Parathyroid adenoma (tissue), 2 donors: Measurements from ENCODE around the gene WSCD2.

Experiments used
- H2AFZ ChIP-seq: fragments of 300-600 bp; sonication (generic); one replicate; pipeline ENCODE4 v1.7.0; 2017; ENCODE audit warnings: antibody characterized with exemption, mild to moderate bottlenecking
- H3K27ac ChIP-seq: fragments of 300-600 bp; sonication (generic); one replicate; pipeline ENCODE4 v1.7.0; 2017
- H3K27me3 ChIP-seq: fragments of 300-600 bp; sonication (generic); one replicate; pipeline ENCODE4 v1.7.0; 2017; ENCODE audit warnings: low read length; ENCODE audit not compliant: control insufficient read depth, insufficient read depth
- H3K36me3 ChIP-seq: fragments of 300-600 bp; sonication (generic); one replicate; pipeline ENCODE4 v1.7.0; 2017; ENCODE audit warnings: low read length; ENCODE audit not compliant: control insufficient read depth, insufficient read depth
- H3K4me1 ChIP-seq: fragments of 300-600 bp; sonication (generic); one replicate; pipeline ENCODE4 v1.7.0; 2017; ENCODE audit warnings: control low read depth
- H3K4me2 ChIP-seq: fragments of 300-600 bp; sonication (generic); one replicate; pipeline ENCODE4 v1.7.0; 2017; ENCODE audit warnings: low read length
- H3K4me3 ChIP-seq: fragments of 300-600 bp; sonication (generic); one replicate; pipeline ENCODE4 v1.7.0; 2017; ENCODE audit warnings: low read depth, low read length
- H3K79me2 ChIP-seq: fragments of 300-600 bp; sonication (generic); one replicate; pipeline ENCODE4 v1.7.0; 2017; ENCODE audit warnings: control low read depth
- H3K9ac ChIP-seq: fragments of 300-600 bp; sonication (generic); one replicate; pipeline ENCODE4 v1.7.0; 2017; ENCODE audit warnings: mild to moderate bottlenecking
- H3K9me3 ChIP-seq: fragments of 300-600 bp; sonication (generic); one replicate; pipeline ENCODE4 v1.7.0; 2017; ENCODE audit warnings: low read length; ENCODE audit not compliant: control insufficient read depth
- TF ChIP-seq, protein P1 (sequence below): fragments of 300-600 bp; sonication (generic); IDR thresholded peaks from one replicate; pipeline ENCODE4 v1.7.0; 2017; ENCODE audit warnings: antibody characterized with exemption, mild to moderate bottlenecking
- donor health status: primary hyperparathyroidism.

Gene WSCD2

DNA sequence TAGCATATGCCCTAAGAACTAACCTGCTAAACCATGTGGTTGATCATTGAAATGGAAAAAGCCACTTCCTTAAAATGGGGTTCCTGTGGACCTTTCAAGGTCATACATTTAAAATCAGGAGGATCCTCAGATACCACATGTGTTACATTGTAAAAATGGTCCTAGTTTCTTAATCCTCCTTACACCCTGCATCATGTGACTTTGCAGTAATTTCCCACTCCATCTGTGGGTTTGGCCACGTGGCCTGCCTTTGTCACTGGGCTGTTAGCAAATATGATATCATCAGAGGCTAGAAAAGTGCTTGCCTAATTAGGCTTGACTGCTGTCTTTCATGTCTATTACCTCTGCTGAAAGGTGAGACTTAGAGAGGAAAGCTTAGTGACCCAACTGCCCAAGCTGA is 139.3 kb downstream of the WSCD2 start:
- no peaks in the 10 kb centered on the region for H3K9me3 ChIP-seq
- TF ChIP-seq, protein P1, sequence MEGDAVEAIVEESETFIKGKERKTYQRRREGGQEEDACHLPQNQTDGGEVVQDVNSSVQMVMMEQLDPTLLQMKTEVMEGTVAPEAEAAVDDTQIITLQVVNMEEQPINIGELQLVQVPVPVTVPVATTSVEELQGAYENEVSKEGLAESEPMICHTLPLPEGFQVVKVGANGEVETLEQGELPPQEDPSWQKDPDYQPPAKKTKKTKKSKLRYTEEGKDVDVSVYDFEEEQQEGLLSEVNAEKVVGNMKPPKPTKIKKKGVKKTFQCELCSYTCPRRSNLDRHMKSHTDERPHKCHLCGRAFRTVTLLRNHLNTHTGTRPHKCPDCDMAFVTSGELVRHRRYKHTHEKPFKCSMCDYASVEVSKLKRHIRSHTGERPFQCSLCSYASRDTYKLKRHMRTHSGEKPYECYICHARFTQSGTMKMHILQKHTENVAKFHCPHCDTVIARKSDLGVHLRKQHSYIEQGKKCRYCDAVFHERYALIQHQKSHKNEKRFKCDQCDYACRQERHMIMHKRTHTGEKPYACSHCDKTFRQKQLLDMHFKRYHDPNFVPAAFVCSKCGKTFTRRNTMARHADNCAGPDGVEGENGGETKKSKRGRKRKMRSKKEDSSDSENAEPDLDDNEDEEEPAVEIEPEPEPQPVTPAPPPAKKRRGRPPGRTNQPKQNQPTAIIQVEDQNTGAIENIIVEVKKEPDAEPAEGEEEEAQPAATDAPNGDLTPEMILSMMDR, result no peak
- H2AFZ ChIP-seq, result no peak overlapping the region
- no peak overlapping the region for H3K9ac ChIP-seq
- no peak overlapping the region for H3K27ac ChIP-seq
- no peak overlapping the region for H3K4me3 ChIP-seq
- H3K4me2 ChIP-seq, result no peak overlapping the region
- no peaks in the 10 kb centered on the region for H3K36me3 ChIP-seq
- no peaks in the 10 kb centered on the region for H3K27me3 ChIP-seq
- H3K4me1 ChIP-seq, result no peaks in the 10 kb centered on the region
- H3K79me2 ChIP-seq, result no peaks in the 10 kb centered on the region

DNA sequence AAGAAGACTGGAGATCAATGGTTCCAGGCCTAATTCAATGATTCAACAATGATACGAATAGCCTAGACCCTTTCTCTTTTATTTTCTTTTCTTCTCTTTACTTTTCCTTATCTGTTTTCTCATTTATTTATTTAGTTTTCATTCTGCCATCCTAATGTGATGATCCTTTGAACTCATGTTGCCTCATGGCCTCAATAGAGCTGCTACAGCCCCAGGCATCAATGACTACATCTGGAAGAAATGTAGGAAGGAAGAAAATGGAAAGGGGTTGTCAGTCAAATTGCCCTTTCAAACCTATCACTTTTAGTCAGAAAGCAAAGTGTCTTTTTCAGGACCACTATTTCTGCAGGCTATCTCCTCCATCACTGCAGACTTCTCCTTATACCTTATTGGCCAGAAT is 140.1 kb downstream of the WSCD2 start:
- Histone ChIP-seq H3K27me3 (no peaks in the 10 kb centered on the region), H3K27ac (no peak overlapping the region), H3K9ac (no peak overlapping the region), H3K9me3 (no peaks in the 10 kb centered on the region), H3K4me3 (no peak overlapping the region), H3K79me2 (no peaks in the 10 kb centered on the region), H2AFZ (no peak overlapping the region), H3K4me2 (no peak overlapping the region), H3K4me1 (no peaks in the 10 kb centered on the region), H3K36me3 (no peaks in the 10 kb centered on the region)
- TF ChIP-seq, protein P1, result no peak

DNA sequence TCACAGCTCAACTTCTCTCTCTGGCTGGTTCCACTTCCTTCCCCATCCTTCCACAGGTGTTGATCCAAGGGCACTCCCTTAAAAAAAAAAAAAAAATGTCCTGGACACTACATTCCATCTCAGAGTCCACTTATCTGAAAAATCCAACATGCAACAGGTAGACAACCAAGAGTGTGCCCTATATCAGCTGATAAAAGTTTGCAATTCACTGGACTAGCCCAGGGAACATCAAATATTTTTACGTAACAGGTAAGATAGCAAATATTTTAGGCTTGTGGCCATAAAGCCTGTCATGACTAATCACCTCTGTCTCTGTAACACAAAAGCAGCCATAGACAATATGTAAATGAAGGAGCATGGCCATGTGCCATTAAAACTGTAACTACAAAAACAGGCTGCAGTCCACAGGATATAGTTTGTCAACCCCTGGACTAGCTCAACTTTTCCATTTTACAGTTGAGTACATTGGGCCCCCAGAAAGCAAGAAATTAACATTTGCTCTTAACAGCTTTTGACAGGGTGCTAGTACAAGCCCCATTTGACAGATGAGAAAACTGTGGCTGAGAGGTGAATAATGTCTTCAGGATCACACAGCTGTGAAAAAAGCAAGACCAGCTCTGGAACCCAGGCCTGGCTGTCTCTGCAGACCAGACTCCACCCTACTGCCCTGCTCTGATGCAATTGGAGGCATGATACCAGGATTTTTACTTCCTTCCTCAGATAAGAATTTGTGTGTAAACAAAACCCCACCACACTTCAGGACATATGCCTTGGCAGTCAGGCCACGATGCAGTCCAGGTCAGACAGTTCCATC is 141.2 kb downstream of the WSCD2 start:
- no peaks in the 10 kb centered on the region for H3K79me2 ChIP-seq
- H3K36me3 ChIP-seq, result no peaks in the 10 kb centered on the region
- no peaks in the 10 kb centered on the region for H3K9me3 ChIP-seq
- no peaks in the 10 kb centered on the region for H3K4me1 ChIP-seq
- no peak overlapping the region for H3K4me3 ChIP-seq
- no peak overlapping the region for H3K9ac ChIP-seq
- no peak overlapping the region for H3K4me2 ChIP-seq
- TF ChIP-seq, protein P1, result no peak
- H3K27ac ChIP-seq, result no peak overlapping the region
- H3K27me3 ChIP-seq, result no peaks in the 10 kb centered on the region
- H2AFZ ChIP-seq, result no peak overlapping the region

DNA sequence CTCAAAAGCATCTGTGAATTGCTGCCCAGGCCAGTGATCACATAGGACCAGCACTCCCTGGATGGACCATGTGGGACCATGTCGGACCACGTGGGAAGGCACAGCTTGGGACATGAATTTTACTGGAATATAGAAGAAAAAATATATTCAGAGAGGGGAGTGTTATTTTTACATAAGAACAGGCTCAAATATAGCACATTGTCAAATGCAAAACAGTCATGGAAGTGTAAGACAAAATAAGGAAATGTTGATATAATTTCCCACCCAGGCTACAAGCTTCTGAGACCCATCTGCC is 141.7 kb downstream of the WSCD2 start:
- Histone ChIP-seq H3K36me3 (no peaks in the 10 kb centered on the region), H2AFZ (no peak overlapping the region), H3K27me3 (no peaks in the 10 kb centered on the region), H3K4me3 (no peak overlapping the region), H3K27ac (no peak overlapping the region), H3K4me1 (no peaks in the 10 kb centered on the region), H3K9ac (no peak overlapping the region), H3K9me3 (no peaks in the 10 kb centered on the region), H3K4me2 (no peak overlapping the region), H3K79me2 (no peaks in the 10 kb centered on the region)
- TF ChIP-seq, protein P1, result no peak
